ENCODE data around the gene BAG1.

BAG1 gene

DNA sequence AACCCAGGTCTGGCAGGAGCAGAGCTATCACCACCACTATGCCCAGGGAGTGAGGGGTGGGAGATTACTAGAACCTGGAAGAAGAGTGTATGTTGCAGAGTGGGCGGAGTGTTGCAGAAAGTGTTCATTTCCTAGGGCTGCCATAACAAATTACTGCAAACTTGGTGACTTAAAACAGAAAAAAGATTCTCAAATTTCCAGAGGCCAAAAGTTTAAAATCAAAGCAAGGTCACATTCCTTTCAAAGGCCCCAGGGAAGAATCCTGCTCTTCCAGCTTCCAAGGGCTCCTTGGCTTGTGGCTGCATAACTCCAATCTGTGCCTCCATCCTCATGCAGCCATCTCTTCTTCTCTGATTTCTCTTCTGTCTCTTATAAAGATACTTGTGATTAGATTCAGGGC is 55.1 kb downstream of the BAG1 start:
- DNase-seq = no peak

GRCh38 chr9:33202552-33203201 is 61.8 kb downstream of the BAG1 start:
- DNase-seq = no peak
